GM12892 (cell line): ENCODE results near the gene GADD45GIP1.

Experiments
- POLR2A ChIP-seq: IDR thresholded peaks from 2 replicates; pipeline ENCODE4 v1.6.1; 2011; ENCODE audit warnings: low read depth, low read length, control low read depth
- POLR2AphosphoS5 ChIP-seq: IDR thresholded peaks from 2 replicates; pipeline ENCODE4 v1.6.1; 2011; ENCODE audit warnings: low read depth, low read length, control low read depth

DNA sequence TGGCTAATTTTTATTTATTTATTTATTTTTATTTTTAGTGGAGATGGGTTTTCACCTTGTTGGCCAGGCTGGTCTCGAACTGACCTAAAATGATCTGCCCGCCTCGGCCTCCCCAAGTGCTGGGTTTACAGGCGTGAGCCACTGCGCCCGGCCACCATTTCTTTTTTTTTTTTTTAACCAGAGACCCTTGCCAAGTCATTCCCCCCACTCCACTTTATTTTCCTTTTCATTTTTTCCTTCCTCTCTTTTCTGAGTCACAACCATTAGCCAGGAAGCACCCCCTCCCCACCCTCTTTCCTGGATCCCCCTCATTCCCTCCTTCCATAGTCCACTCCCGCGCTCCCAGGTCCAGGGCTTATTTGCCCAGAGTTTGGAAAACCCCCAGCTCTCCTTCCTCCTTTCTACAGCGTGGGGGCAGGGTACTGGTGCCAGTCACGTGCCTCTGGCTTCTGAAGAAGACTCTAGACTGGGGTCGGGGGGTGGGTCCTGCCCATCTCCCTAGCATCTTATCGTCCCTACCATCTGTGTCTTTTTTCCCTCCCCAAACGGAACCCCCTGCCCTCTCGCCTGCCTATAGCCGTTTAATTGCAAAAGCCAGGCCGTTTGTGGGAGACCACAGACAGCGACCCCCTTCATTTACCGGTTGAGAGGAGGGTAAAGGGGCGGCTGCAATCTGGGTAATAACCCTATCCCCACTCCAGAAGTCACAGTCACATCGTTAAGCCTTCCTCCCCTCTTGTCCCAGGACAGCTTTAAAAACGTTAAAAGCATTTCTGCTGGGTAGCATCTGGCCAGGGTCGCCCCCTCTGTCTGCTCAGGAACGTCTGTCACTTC is 19.7 kb downstream of the GADD45GIP1 start:
- TF ChIP-seq POLR2A: no peak
- no peak for TF ChIP-seq POLR2AphosphoS5
